HEK293 (cell line): ENCODE measurements around the gene KRT79.

Experiments
- CTCF ChIA-PET: fragments of 350-600 bp; formaldehyde crosslinking; extraction: SDS; loops from one replicate; lab custom pipeline; 2021; ENCODE audit warnings: antibody characterized with exemption; lab: Yijun Ruan, JAX
- POLR2A ChIA-PET: fragments of 300-600 bp; formaldehyde crosslinking; extraction: SDS; loops from one replicate; lab custom pipeline; 2020; ENCODE audit warnings: antibody characterized with exemption, inconsistent platforms; lab: Yijun Ruan, JAX
- H3K27ac ChIP-seq: fragments of 200-500 bp; sonication (Bioruptor generic); 2 replicates; pipeline ENCODE4 v1.5.1; 2014; ENCODE audit warnings: low read depth, low read length, control low read depth, inconsistent platforms; ENCODE audit errors: extremely low read depth
- H3K36me3 ChIP-seq, 2 experiments: fragments of 200-500 bp in 1 of 2; sonication (Bioruptor generic) in 1 of 2; 1 replicate in 1 of 2; 2 replicates in 1 of 2; pipeline ENCODE4 v1.5.1; 2014 to 2017; ENCODE audit warnings: inconsistent platforms in 2 of 2, low read length in 2 of 2; ENCODE audit not compliant: control insufficient read depth in 2 of 2, insufficient read depth in 1 of 2
- H3K4me1 ChIP-seq: fragments of 200-500 bp; sonication (Bioruptor generic); 2 replicates; pipeline ENCODE4 v1.5.1; 2014; ENCODE audit warnings: mild to moderate bottlenecking, low read length, inconsistent platforms; ENCODE audit not compliant: control insufficient read depth, insufficient read depth
- H3K4me3 ChIP-seq: 2 replicates; pipeline ENCODE4 v1.5.1; 2011; ENCODE audit warnings: low read depth, mild to moderate bottlenecking, control low read depth, low read length, moderate library complexity
- H3K9me3 ChIP-seq: fragments of 200-500 bp; sonication (Bioruptor generic); 2 replicates; pipeline ENCODE4 v1.5.1; 2014; ENCODE audit warnings: low read depth, low read length, inconsistent platforms; ENCODE audit not compliant: control insufficient read depth, insufficient read depth
- HOXC10 ChIP-seq: sonication (generic); formaldehyde crosslinking; IDR thresholded peaks from 2 replicates; pipeline ENCODE4 v1.8.1; 2023; ENCODE audit warnings: mild to moderate bottlenecking, missing genetic modification reagents
- IKZF3 ChIP-seq: fragments of 450-650 bp; IDR thresholded peaks from 2 replicates; pipeline ENCODE4 v1.5.0; 2018; ENCODE audit warnings: missing biosample characterization, mild to moderate bottlenecking, missing genetic modification characterization, moderate library complexity
- OSR2 ChIP-seq: fragments of 450-650 bp; formaldehyde crosslinking; IDR thresholded peaks from 2 replicates; pipeline ENCODE4 v1.5.1; 2016; ENCODE audit warnings: missing biosample characterization, missing genetic modification characterization
- OVOL3 ChIP-seq: fragments of 450-650 bp; formaldehyde crosslinking; IDR thresholded peaks from 2 replicates; pipeline ENCODE4 v1.5.1; 2016; ENCODE audit warnings: missing biosample characterization, missing genetic modification characterization
- REPIN1 ChIP-seq: fragments of 450-650 bp; formaldehyde crosslinking; IDR thresholded peaks from 2 replicates; pipeline ENCODE4 v1.5.1; 2017; ENCODE audit warnings: missing biosample characterization, missing genetic modification characterization, low read depth
- SCRT1 ChIP-seq: fragments of 450-650 bp; formaldehyde crosslinking; IDR thresholded peaks from 2 replicates; pipeline ENCODE4 v1.5.1; 2016; ENCODE audit warnings: missing biosample characterization, missing genetic modification characterization, borderline replicate concordance
- ZFP41 ChIP-seq: fragments of 450-650 bp; formaldehyde crosslinking; IDR thresholded peaks from 2 replicates; pipeline ENCODE4 v1.5.1; 2016; ENCODE audit warnings: missing biosample characterization, missing genetic modification characterization, borderline replicate concordance
- ZNF112 ChIP-seq: fragments of 450-650 bp; formaldehyde crosslinking; IDR thresholded peaks from 2 replicates; pipeline ENCODE4 v1.5.0; 2017; ENCODE audit warnings: missing biosample characterization, missing genetic modification characterization
- ZNF133 ChIP-seq: fragments of 450-650 bp; formaldehyde crosslinking; IDR thresholded peaks from 2 replicates; pipeline ENCODE4 v1.5.1; 2016; ENCODE audit warnings: missing biosample characterization, missing genetic modification characterization
- ZNF221 ChIP-seq: fragments of 450-650 bp; formaldehyde crosslinking; IDR thresholded peaks from 2 replicates; pipeline ENCODE4 v1.5.1; 2017; ENCODE audit warnings: missing biosample characterization, missing genetic modification characterization, borderline replicate concordance
- ZNF23 ChIP-seq: fragments of 450-650 bp; formaldehyde crosslinking; IDR thresholded peaks from 2 replicates; pipeline ENCODE4 v1.5.1; 2016; ENCODE audit warnings: missing biosample characterization, missing genetic modification characterization, borderline replicate concordance
- ZNF302 ChIP-seq: fragments of 450-650 bp; formaldehyde crosslinking; IDR thresholded peaks from 2 replicates; pipeline ENCODE4 v1.5.1; 2016; ENCODE audit warnings: missing biosample characterization, missing genetic modification characterization, low read depth
- ZNF335 ChIP-seq: fragments of 450-650 bp; formaldehyde crosslinking; conservative IDR thresholded peaks from 2 replicates; pipeline ENCODE4 v1.5.1; 2016; ENCODE audit warnings: missing biosample characterization, missing genetic modification characterization
- ZNF404 ChIP-seq: fragments of 450-650 bp; formaldehyde crosslinking; IDR thresholded peaks from 2 replicates; pipeline ENCODE4 v1.5.1; 2017; ENCODE audit warnings: missing biosample characterization, missing genetic modification characterization
- ZNF473 ChIP-seq: fragments of 450-650 bp; formaldehyde crosslinking; IDR thresholded peaks from 2 replicates; pipeline ENCODE4 v1.5.1; 2017; ENCODE audit warnings: missing biosample characterization, missing genetic modification characterization
- ZNF514 ChIP-seq: fragments of 450-650 bp; formaldehyde crosslinking; IDR thresholded peaks from 2 replicates; pipeline ENCODE4 v1.5.1; 2016; ENCODE audit warnings: missing biosample characterization, missing genetic modification characterization
- ZNF555 ChIP-seq: fragments of 450-650 bp; formaldehyde crosslinking; conservative IDR thresholded peaks from 2 replicates; pipeline ENCODE4 v1.5.1; 2017; ENCODE audit warnings: missing biosample characterization, mild to moderate bottlenecking, missing genetic modification characterization, inconsistent platforms
- ZNF561 ChIP-seq: fragments of 450-650 bp; IDR thresholded peaks from 2 replicates; pipeline ENCODE4 v1.5.1; 2018; ENCODE audit warnings: missing biosample characterization, missing genetic modification characterization, borderline replicate concordance
- ZNF654 ChIP-seq: fragments of 450-650 bp; formaldehyde crosslinking; IDR thresholded peaks from 2 replicates; pipeline ENCODE4 v1.5.1; 2016; ENCODE audit warnings: low read depth, missing biosample characterization, missing genetic modification characterization
- ZNF768 ChIP-seq: fragments of 450-650 bp; formaldehyde crosslinking; IDR thresholded peaks from 2 replicates; pipeline ENCODE4 v1.5.1; 2018; ENCODE audit warnings: missing biosample characterization, mild to moderate bottlenecking, missing genetic modification characterization
- ZNF785 ChIP-seq: fragments of 450-650 bp; formaldehyde crosslinking; IDR thresholded peaks from 2 replicates; pipeline ENCODE4 v1.5.1; 2016; ENCODE audit warnings: missing biosample characterization, missing genetic modification characterization
- ZSCAN30 ChIP-seq: fragments of 450-650 bp; IDR thresholded peaks from 2 replicates; pipeline ENCODE4 v1.5.1; 2018; ENCODE audit warnings: missing biosample characterization, mild to moderate bottlenecking, missing genetic modification characterization, moderate library complexity
- TF ChIP-seq, protein P1 (sequence below): fragments of 450-650 bp; IDR thresholded peaks from 2 replicates; pipeline ENCODE4 v1.5.1; 2018; ENCODE audit warnings: missing biosample characterization, mild to moderate bottlenecking, missing genetic modification characterization
- TF ChIP-seq, protein P2 (sequence below): fragments of 450-650 bp; formaldehyde crosslinking; IDR thresholded peaks from 2 replicates; pipeline ENCODE4 v1.5.1; 2016; ENCODE audit warnings: missing biosample characterization, missing genetic modification characterization
- TF ChIP-seq, protein P3 (sequence below): fragments of 450-650 bp; formaldehyde crosslinking; IDR thresholded peaks from 2 replicates; pipeline ENCODE4 v1.5.1; 2016; ENCODE audit warnings: missing biosample characterization, missing genetic modification characterization

The KRT79 gene

DNA sequence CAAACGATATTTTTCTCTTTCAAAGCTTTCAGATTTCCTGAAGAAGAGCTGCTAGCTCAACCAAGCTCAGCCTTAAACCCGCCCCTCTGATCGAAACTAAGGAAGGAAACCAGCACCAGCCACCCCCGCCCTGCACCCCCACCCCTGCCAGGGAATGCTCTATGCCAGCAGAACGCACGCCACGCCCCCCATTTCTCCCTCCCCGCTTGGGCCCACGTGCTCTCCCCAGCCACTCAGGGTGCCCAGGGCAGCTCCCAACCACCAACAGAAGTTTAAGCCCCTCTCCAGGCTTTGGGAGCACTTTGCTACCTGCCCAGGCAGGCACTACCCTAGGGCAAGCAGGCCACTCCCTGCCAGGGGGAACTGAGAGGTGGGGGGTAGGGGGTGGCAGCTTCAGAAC lies 33.5 kb upstream of the KRT79 start:
- ChIA-PET CTCF (interaction anchor here (0.7 to 3.6 kb wide), 8 partner anchors 12 to 711 kb away, joined by 3 to 41 read pairs (median 3); no protein-coding TSS in a partner anchor), POLR2A (no interaction called here)
- H3K4me3 ChIP-seq = no peak overlapping the region
- no peaks in the 10 kb centered on the region for H3K36me3 ChIP-seq
- H3K9me3 ChIP-seq = no peaks in the 10 kb centered on the region
- H3K27ac ChIP-seq = no peak overlapping the region
- peaks cover 6% of the 10 kb centered on the region; the same call in 1 of the 2 replicates for H3K4me1 ChIP-seq
- TF ChIP-seq, protein P1, sequence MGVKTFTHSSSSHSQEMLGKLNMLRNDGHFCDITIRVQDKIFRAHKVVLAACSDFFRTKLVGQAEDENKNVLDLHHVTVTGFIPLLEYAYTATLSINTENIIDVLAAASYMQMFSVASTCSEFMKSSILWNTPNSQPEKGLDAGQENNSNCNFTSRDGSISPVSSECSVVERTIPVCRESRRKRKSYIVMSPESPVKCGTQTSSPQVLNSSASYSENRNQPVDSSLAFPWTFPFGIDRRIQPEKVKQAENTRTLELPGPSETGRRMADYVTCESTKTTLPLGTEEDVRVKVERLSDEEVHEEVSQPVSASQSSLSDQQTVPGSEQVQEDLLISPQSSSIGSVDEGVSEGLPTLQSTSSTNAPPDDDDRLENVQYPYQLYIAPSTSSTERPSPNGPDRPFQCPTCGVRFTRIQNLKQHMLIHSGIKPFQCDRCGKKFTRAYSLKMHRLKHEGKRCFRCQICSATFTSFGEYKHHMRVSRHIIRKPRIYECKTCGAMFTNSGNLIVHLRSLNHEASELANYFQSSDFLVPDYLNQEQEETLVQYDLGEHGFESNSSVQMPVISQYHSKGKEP (tag by site-specific recombination) = no peak
- TF ChIP-seq ZNF112 (tag by site-specific recombination) (no peak), ZNF221 (no peak), ZNF768 (no peak), REPIN1 (tag by site-specific recombination) (no peak), HOXC10 (CRISPR knock-in tag) (no peak), ZNF23 (no peak), OVOL3 (tag by site-specific recombination) (no peak), ZNF785 (tag by site-specific recombination) (no peak), ZNF555 (tag by site-specific recombination) (no peak), ZSCAN30 (tag by site-specific recombination) (no peak), ZNF133 (no peak), OSR2 (no peak)

DNA sequence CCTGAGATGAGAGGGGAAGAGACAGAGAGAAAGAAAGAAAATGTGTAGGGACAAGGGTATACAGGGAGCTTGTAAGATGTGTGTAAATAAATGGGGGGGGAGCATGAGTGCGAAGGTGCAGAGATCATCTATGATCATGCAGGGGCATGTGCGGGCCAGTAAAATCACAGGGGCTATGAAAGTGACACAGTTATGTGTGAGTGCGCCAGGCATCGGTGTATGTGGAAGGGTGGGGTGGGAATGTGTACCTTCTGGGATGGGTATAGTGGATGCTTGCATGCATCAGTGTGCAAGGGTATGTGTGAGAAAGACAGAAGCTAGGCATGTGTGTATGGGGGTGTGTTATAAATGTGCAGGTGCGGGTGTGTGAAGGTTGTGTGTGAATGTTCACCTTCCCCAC lies 33.0 kb upstream of the KRT79 start:
- Histone ChIP-seq H3K4me3 (no peak overlapping the region), H3K27ac (no peak overlapping the region), H3K36me3 (no peaks in the 10 kb centered on the region), H3K9me3 (no peaks in the 10 kb centered on the region), H3K4me1 (peaks cover 6% of the 10 kb centered on the region; the same call in 1 of the 2 replicates)
- CTCF ChIA-PET = interaction anchor here (0.6 to 3.6 kb wide), 11 partner anchors 12 to 897 kb away, joined by 3 to 41 read pairs (median 4); no protein-coding TSS in a partner anchor
- POLR2A ChIA-PET = interaction anchor here (0.6 kb wide), 1 partner anchor 455 kb away, joined by 5 read pairs; no protein-coding TSS in a partner anchor
- no peak for TF ChIP-seq ZNF302
- TF ChIP-seq, protein P2, sequence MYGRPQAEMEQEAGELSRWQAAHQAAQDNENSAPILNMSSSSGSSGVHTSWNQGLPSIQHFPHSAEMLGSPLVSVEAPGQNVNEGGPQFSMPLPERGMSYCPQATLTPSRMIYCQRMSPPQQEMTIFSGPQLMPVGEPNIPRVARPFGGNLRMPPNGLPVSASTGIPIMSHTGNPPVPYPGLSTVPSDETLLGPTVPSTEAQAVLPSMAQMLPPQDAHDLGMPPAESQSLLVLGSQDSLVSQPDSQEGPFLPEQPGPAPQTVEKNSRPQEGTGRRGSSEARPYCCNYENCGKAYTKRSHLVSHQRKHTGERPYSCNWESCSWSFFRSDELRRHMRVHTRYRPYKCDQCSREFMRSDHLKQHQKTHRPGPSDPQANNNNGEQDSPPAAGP (tag by site-specific recombination) = 0 out of 2 replicates have a peak, but pooled peaks have one; percentile 23

DNA sequence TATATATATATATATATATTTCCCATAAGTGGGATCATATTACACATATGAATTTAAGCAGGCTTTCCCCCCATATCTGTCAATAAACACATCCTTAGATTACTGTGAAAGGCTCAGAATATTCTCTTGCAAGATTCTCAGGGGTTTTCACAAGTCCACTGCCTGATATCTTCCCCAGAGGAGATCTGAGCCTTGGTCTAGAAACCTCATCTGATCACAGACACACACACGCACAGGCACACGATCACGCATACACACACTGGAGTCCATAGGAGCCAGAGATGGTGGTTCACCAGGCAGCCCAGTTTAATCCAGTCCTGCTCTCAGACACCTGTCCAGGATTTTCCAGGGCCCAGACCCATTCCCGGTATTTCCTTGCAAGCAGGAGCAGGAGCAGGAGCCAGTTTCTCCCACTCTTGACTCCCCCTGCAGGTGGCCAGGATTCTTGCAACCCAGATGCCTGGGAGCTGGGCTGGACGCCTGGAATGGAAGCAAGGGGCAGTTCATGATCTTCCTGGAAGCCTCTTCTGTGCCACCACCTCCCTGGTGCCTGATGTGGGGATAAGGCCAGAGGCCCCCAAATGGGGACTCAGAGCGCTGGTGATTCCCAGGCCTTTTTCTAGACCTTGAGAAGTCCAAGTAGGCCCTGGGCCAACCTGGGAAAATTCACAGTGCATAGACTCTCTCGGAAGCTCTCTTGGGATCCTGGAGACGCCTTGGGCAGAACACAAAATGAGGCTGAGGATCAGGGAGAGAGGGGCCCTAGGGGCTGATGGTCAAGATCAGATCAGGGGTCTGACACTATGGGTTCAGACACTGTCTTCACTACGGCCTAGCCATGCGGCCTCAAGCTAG lies 31.2 kb upstream of the KRT79 start:
- ChIA-PET POLR2A (interaction anchor here (1.0 kb wide), 1 partner anchor 8 kb away, joined by 3 read pairs; no protein-coding TSS in a partner anchor), CTCF (interaction anchor here (0.6 to 3.6 kb wide), 38 partner anchors 8 to 721 kb away, joined by 3 to 41 read pairs (median 4); no protein-coding TSS in a partner anchor)
- no peak overlapping the region for H3K27ac ChIP-seq
- no peak for TF ChIP-seq SCRT1
- TF ChIP-seq ZNF561 (tag by site-specific recombination) = no peak
- peak; percentile 60 for TF ChIP-seq ZNF654 (tag by site-specific recombination)
- TF ChIP-seq ZNF404 = no peak
- TF ChIP-seq ZNF473 (tag by site-specific recombination) = no peak
- TF ChIP-seq, protein P3, sequence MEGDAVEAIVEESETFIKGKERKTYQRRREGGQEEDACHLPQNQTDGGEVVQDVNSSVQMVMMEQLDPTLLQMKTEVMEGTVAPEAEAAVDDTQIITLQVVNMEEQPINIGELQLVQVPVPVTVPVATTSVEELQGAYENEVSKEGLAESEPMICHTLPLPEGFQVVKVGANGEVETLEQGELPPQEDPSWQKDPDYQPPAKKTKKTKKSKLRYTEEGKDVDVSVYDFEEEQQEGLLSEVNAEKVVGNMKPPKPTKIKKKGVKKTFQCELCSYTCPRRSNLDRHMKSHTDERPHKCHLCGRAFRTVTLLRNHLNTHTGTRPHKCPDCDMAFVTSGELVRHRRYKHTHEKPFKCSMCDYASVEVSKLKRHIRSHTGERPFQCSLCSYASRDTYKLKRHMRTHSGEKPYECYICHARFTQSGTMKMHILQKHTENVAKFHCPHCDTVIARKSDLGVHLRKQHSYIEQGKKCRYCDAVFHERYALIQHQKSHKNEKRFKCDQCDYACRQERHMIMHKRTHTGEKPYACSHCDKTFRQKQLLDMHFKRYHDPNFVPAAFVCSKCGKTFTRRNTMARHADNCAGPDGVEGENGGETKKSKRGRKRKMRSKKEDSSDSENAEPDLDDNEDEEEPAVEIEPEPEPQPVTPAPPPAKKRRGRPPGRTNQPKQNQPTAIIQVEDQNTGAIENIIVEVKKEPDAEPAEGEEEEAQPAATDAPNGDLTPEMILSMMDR = peak; percentile 68; the same call in 1 of the 2 replicates
- TF ChIP-seq IKZF3 = peak; percentile 96
- TF ChIP-seq ZFP41 (tag by site-specific recombination) = no peak
- no peak for TF ChIP-seq ZNF514
- no peak for TF ChIP-seq ZNF335 (tag by site-specific recombination)

More for the DNA sequence above, 31.2 kb upstream of the KRT79 start:
- Histone ChIP-seq H3K9me3 (no peaks in the 10 kb centered on the region), H3K4me3 (no peak overlapping the region), H3K36me3 (no peaks in the 10 kb centered on the region), H3K4me1 (no peaks in the 10 kb centered on the region; the same call in 1 of the 2 replicates)
